Iris pigment epithelial cell (primary cell): ENCODE results near the gene PGK2.
"Not testable (repeated sequence)": the region's sequence is repeated elsewhere in the genome, so short reads cannot be mapped to it uniquely, and the experiment has no call there.

ENCODE experiments used
- DNase-seq: peaks from one replicate; pipeline ENCODE4 v3.0.0-alpha.2; 2011; ENCODE audit warnings: low read depth

Gene PGK2

GRCh38 chr6:49787176-49787575 is at the start of gene PGK2:
TSS of gene PGK2 (minus strand) at chr6:49787285. CDS start at chr6:49787187, 98 bp downstream.
- DNase-seq = no peak

DNA sequence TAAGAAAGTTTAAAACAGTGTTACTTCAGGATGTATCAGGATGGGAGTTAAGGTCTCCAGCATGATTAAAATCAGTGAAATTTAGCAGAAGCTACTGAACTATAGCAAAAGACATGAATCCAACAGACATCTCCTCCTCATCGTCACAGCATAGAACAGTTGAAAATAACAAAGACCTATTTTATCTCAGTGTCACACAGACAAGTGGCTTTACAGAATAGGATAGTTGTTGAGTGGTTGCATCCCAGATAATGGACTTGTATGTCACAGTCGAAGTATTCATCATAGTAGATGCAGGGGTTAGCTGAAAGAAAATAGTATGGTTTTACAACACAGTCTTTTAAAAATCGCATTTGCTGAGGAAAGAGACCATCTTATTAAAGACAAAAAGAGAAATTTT is 48.1 kb upstream of the PGK2 start:
- DNase-seq = no peak

DNA sequence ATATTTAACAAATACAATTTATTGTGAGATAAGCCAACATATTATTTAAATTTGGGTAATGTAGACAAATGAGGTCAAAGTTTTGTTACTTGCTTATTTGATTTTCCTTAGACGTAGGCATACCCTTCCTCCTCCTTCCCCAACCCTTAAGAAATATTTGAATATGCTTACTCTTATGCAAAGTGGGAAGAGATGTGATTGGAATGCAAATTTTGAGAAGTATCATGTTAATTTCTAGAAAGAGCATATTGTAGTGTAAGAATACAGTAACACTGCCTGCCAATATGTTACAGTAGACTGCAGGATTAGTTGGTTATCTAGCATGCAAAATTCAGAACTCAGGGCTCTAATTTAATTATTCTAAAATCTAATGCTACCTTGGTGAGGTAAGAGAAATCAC is 46.3 kb upstream of the PGK2 start:
- no peak for DNase-seq

- no peak for DNase-seq
These were observed 39.8 kb upstream of the PGK2 start for GRCh38 chr6:49826743-49827406.

GRCh38 chr6:49815166-49815565 is 28.1 kb upstream of the PGK2 start:
- DNase-seq = no peak

- no peak for DNase-seq
These were observed 26.2 kb upstream of the PGK2 start for GRCh38 chr6:49813248-49813647.

DNA sequence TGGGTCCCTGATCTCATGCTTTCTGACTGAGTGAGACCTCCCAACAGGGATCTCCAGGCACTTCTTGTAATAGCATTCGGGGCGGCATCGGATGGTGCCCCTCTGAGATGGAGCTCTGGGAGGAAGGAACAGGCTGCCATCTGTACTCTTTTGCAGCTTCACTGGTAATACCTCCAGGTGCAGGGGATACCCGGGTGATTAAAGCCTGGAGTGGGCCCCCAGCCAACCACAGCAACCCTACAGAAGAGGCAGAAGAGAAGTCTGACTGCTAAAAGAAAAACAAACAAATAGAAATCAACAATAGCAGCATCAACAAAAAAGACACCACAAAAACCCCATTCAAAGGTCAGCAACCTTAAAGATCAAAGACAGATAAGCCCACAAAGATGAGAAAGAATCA is 19.1 kb upstream of the PGK2 start:
- DNase-seq = no peak

DNA sequence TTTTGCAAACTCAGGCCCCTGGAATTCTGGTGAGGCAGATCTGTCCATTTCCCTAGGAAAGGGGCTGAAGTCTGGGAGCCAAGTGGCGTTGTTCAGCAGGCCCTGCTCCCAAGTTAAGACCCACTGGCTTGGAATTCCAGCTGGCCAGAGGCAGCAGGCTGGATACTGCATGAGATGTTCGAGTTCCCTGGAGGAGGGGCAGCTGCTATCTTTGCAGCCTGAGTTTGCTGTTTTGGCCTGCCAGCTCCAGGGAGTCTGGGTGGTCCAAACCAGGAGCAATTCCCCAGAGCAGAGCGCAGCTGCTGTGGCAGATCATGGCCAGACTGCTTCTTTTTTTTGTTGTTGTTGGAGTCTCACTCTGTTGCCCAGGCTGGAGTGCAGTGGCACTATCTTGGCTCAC is 18.2 kb upstream of the PGK2 start:
- no peak for DNase-seq

DNA sequence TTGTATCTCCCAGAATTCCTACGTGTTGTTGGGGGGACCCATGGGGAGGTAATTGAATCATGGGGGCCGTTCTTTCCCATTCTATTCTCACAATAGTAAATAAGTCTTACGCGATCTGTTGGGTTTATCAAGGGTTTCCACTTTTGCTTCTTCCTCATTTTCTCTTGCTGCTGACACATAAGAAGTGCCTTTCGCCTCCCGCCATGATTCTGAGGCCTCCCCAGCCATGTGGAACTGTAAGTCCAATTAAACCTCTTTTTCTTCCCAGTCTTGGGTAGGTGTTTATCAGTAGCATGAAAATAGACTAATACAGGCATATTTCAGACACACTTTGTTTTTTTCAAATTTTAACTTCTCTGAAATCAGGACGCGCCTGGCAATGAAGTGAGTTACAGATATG is 14.4 kb upstream of the PGK2 start:
- DNase-seq = no peak

- DNase-seq = no peak
These were observed 12.0 kb upstream of the PGK2 start for GRCh38 chr6:49799090-49799489.

- DNase-seq = not testable (repeated sequence)
These were observed 9.9 kb upstream of the PGK2 start for GRCh38 chr6:49796842-49797455.

DNA sequence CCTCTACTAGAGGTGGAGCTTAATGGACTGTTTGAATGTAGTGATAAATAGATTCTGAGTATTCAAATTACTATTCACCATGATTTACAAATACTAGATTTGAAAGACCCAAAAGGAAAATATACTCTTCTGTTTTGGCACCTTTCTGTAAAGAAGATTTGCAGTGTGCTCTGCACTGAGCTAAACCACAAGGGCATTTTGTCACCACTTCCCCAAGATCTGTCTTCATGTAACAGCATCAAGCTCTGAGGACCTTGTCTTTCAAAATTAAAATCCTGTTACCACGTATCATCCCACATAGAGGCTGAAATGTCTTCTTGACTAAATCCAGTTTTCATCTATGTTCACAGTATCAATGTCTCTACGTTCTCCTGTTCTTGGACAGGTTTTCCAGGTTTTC is 3.3 kb upstream of the PGK2 start:
- no peak for DNase-seq

DNA sequence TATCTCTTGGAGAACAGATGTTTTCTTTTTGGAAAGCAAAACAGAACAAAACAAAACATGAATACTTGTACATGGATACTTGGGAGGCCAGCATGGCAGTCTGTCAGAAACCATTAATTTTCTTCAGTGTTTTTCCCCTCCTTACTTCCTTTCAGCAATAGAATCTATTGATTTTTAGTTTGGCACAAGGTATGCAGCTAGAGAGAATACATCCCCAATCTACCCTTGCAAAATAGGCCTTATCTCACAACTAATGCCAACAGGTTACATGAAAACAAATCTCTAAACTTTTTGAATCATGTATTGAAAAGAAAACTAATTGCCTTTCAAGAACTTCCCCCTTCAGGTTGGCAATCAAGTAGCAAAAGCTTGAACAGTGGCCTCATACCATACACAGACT is 2.8 kb downstream of the PGK2 start:
- no peak for DNase-seq

- no peak for DNase-seq
These were observed 4.4 kb downstream of the PGK2 start for GRCh38 chr6:49782725-49783124.

DNA sequence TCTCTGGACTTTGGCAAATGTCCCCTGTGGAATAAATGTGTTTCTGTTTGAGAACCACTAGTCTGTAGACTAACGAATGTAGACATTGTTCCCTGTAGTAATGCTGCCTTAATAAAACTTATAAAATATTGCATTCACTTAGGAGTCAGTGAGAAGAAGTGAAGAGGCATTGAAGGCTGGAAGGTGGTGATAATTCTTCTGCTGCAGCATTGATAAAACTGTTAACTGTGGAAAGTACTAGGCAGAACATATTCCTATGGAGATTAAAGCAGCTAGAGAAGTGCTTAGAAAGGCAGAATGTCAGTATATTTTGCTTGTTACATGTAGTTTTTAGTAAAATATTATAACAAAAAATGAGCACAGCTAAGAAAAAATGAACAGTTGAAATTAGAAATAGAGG is 4.8 kb downstream of the PGK2 start:
- no peak for DNase-seq

DNA sequence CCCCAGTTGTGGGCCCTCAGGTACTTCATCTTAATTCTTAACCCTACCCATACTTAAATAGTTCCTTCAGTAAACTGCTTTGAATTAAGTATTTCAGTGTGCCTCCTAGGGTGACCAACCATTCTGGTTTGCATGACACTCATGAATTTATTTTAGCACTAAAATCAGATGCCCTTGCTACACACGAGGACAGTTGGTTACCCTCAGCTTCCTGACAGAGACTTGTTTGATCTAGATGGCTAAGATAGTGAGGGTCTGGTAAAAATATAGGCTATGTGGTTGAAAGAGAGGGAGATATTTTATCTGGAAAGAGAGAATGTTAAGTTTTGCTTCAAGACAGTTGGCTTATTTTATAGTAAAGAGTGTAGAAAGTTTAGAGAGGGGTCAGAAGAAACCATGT is 10.6 kb downstream of the PGK2 start:
- DNase-seq = no peak

DNA sequence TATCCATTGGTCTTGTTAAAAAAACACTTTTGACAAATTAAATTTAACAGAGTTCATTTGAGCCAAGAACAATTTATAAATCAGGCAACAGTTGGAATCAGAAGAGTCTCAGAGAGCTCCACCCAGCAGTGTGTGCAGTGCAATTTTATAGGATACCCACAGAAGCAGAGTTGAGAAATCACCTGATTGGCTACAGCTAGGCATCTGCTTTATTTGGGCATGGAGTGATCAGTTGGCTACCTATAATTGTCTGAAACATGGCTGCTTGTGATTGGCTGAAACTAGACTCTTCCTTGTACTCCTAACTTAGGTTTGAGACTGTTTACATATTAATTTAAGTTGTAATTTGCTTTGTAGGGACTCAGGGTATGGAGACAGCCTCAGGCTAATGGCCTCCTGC is 12.0 kb downstream of the PGK2 start:
- no peak for DNase-seq

DNA sequence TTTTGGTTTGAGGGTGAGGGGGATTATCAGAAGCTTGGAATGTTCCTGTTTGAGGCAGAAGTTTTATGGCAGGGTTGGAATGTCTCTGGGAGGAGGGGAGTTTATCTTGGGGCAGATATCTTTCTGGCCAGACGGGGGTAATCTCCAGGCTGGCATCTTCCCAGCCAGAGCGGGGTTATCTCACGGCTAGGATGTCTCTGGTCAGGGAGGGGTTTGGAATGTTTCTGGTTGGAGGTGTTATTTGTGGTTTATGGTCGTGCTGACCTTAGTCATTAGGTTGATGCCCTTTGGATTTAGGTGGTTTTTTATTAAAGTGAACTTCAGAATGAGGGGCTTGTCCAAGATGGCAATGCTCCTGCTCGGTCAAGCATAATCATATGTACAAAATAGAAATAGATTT is 14.8 kb downstream of the PGK2 start:
- no peak for DNase-seq

DNA sequence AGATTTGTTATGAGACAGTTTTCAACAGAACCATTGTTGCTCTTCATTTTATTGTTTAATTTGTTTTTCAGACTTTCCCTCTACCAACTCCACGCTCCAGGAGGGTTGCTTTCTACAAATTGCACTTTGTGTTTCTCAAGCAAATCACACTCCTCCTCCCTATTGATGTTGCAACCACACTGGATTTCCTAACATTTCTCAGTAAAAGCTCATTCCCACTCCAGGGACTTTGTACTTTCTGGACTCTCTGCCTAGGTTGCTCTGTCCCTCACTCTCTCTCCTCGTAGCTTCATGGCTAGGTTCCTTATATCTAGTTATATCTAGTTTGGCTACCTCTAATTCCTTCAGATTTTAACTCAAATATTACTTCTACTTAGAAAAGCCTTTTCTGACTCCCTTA is 20.3 kb downstream of the PGK2 start:
- DNase-seq = no peak

DNA sequence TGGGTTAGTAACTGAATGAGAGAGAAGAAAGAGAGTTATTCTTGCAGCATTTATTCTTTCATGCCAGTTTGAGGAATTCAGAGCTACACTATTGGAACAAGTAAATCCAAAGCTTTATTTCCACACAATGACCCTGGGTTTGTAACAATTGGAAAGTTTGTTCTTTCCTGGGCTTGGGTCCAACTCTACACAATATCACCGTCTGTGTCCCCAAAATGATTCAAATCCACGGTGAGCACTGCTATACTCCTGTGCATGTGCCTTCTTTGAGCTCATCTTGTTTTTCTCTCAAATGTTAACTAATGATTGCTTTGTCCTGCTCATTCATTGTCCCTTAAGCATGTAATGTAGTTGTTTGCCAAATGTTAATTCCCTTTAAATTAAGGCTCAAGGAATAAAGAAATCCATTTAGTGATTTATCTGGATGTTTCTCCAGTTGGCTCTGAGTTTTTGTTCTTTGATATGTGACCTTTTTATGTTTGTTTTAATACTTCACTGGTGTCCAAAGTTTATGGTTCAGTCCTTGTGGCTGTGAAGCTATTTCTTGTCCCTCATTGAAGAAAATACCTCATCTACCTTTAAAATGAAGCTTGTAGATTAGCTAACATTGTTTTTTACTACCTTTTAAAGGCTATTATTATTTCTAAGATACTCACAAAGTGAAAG is 22.4 kb downstream of the PGK2 start:
- no peak for DNase-seq

GRCh38 chr6:49744259-49744658 is 42.8 kb downstream of the PGK2 start, which contains the start of gene CRISP3:
TSS of gene CRISP3 (minus strand) at chr6:49744388. CDS start at chr6:49744367, 21 bp downstream.
- DNase-seq = no peak

GRCh38 chr6:49743429-49743828 is 43.7 kb downstream of the PGK2 start:
- no peak for DNase-seq

DNA sequence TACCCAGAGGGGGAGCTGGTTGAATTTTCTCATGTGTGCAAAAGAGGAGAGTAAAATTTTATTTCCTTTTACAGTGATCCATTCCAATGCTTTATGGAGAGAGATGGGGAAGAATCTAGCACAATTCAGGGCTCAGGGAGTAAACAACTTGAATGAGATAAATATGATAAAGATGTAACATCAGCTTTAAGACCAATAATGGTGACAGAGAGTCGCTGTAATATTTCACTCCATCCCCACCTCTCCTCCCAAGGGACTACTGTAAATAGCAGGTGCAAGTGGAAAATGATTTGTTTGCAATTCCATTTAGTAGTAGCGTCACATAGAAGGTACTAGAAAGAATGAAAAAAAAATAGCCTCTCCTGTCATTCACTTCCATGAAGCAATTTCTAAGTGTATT is 47.7 kb downstream of the PGK2 start:
- DNase-seq = no peak
